ENCODE data around the gene NDST3.

Gene NDST3

DNA sequence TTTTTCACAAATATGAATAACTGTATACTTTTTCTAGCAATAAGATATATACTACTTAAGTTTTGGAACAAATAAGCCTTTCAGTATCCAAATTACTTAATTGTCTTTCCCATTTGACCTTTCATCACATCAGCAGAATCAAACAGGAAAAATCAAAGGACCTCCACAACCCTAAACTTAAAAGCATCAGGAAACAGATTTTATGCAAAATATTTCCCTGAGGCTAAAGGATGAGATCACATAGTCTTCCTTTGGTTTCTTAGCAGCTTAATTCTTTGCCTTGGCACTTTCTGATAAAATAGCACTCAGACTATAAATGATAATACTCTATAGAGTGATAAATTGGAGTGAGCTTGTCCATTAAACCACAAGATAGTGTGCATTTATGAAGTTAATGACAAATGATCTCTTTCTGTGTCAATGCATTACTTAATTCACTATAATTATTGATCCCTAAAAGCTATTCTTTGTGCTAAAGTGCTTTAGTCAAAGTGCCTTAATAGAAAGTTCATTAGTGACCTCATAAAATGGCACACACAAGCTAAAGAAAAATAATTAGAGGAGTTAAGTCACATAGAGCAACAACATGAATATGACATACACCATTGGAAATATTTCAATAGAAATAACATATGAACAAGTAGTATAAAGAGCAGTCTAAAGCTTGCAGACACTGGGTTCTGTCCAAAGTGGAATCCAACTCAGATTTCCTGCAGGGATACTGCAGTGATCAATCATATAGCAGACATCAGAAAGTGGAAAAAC is 15.7 kb upstream of the NDST3 start:
- Histone ChIP-seq H3K4me2 (ENCODE audit: low read depth, low read length, poor library complexity, severe bottlenecking) (no peak overlapping the region), H3K27me3 (ENCODE audit: low read length) (no peaks in the 10 kb centered on the region), H3K9ac (ENCODE audit: low read length) (no peak overlapping the region), H2AFZ (ENCODE audit: low read depth, low read length, severe bottlenecking) (no peak overlapping the region), H3K4me3 (ENCODE audit: insufficient read depth, low read length, poor library complexity, severe bottlenecking) (no peak overlapping the region), H4K20me1 (ENCODE audit: low read depth, low read length) (no peaks in the 10 kb centered on the region), H3K36me3 (ENCODE audit: low read length) (no peaks in the 10 kb centered on the region), H3K9me2 (replicated peaks; ENCODE audit: insufficient read depth, low read length) (no peaks in the 10 kb centered on the region), H3K79me2 (ENCODE audit: insufficient read depth, low read length) (no peaks in the 10 kb centered on the region), H3F3A (ENCODE audit: insufficient read depth) (no peaks in the 10 kb centered on the region), H3K27ac (ENCODE audit: low read depth, low read length) (no peak overlapping the region), H3K9me3 (ENCODE audit: insufficient read depth, low read length) (no peaks in the 10 kb centered on the region)
- TF ChIP-seq CTCF (IDR thresholded peaks at IDR 0.05; ENCODE audit: insufficient read depth, low read length, poor library complexity, severe bottlenecking), result no peak
- TF ChIP-seq EZH2phosphoT487 (conservative IDR thresholded peaks at IDR 0.05; ENCODE audit: low read length), result no peak

DNA sequence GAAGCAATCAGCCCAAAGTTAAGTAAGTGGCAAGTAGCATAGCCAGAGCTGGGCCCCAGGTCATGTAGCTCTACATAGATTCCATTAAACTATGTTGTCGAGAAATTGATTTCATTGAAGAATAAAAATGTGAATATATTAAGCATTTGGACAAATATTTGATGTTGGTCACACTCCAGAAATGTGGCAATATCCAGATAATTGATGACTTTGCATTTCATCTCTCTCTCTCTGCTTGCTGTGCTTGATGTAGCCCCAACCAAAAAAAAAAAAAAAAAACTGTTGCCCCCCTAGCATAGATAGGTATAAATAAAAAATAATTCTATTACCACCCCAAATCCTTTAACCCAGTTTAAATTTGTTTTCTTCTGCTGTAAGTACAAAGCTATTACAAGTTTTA is 7.5 kb upstream of the NDST3 start:
- no peak overlapping the region for H3K4me2 ChIP-seq (ENCODE audit: low read depth, low read length, poor library complexity, severe bottlenecking)
- TF ChIP-seq CTCF (IDR thresholded peaks at IDR 0.05; ENCODE audit: insufficient read depth, low read length, poor library complexity, severe bottlenecking) (no peak), EZH2phosphoT487 (conservative IDR thresholded peaks at IDR 0.05; ENCODE audit: low read length) (no peak)
- H3K27ac ChIP-seq (ENCODE audit: low read depth, low read length), result no peak overlapping the region

GRCh38 chr4:118029224-118029623 is 5.1 kb upstream of the NDST3 start:
- H4K20me1 ChIP-seq (ENCODE audit: low read depth, low read length), result no peaks in the 10 kb centered on the region
- H3K27me3 ChIP-seq (ENCODE audit: low read length), result no peaks in the 10 kb centered on the region
- H3K4me3 ChIP-seq (ENCODE audit: insufficient read depth, low read length, poor library complexity, severe bottlenecking), result no peak overlapping the region
- TF ChIP-seq CTCF (IDR thresholded peaks at IDR 0.05; ENCODE audit: insufficient read depth, low read length, poor library complexity, severe bottlenecking) (no peak), EZH2phosphoT487 (conservative IDR thresholded peaks at IDR 0.05; ENCODE audit: low read length) (no peak)
- H3K79me2 ChIP-seq (ENCODE audit: insufficient read depth, low read length), result no peaks in the 10 kb centered on the region
- H3K4me2 ChIP-seq (ENCODE audit: low read depth, low read length, poor library complexity, severe bottlenecking), result no peak overlapping the region
- no peak overlapping the region for H3K9ac ChIP-seq (ENCODE audit: low read length)
- H3K36me3 ChIP-seq (ENCODE audit: low read length), result no peaks in the 10 kb centered on the region
- H3K9me2 ChIP-seq (replicated peaks; ENCODE audit: insufficient read depth, low read length), result no peaks in the 10 kb centered on the region
- no peak overlapping the region for H3K27ac ChIP-seq (ENCODE audit: low read depth, low read length)
- H3F3A ChIP-seq (ENCODE audit: insufficient read depth), result no peaks in the 10 kb centered on the region
- no peaks in the 10 kb centered on the region for H3K9me3 ChIP-seq (ENCODE audit: insufficient read depth, low read length)
- no peak overlapping the region for H2AFZ ChIP-seq (ENCODE audit: low read depth, low read length, severe bottlenecking)

More for the DNA sequence above, 7.5 kb upstream of the NDST3 start:
- Histone ChIP-seq H3K9me2 (replicated peaks; ENCODE audit: insufficient read depth, low read length) (no peaks in the 10 kb centered on the region), H2AFZ (ENCODE audit: low read depth, low read length, severe bottlenecking) (no peak overlapping the region), H3K9me3 (ENCODE audit: insufficient read depth, low read length) (no peaks in the 10 kb centered on the region), H3K27me3 (ENCODE audit: low read length) (no peaks in the 10 kb centered on the region), H3K4me3 (ENCODE audit: insufficient read depth, low read length, poor library complexity, severe bottlenecking) (no peak overlapping the region), H3K79me2 (ENCODE audit: insufficient read depth, low read length) (no peaks in the 10 kb centered on the region), H3F3A (ENCODE audit: insufficient read depth) (no peaks in the 10 kb centered on the region), H3K36me3 (ENCODE audit: low read length) (no peaks in the 10 kb centered on the region), H4K20me1 (ENCODE audit: low read depth, low read length) (no peaks in the 10 kb centered on the region), H3K9ac (ENCODE audit: low read length) (no peak overlapping the region)

All from SU-DHL-6 (cell line).